ENCODE results near the gene SPTSSB.
A peak's percentile ranks its signal among the peaks of the same experiment; 100 is the strongest.

GRCh38 chr3:161372321-161373260, 1.3 kb upstream of the SPTSSB start:
- no peak for TF ChIP-seq EZH2phosphoT487 (IDR thresholded peaks at IDR 0.05; ENCODE audit: insufficient read depth, low read depth)
- TF ChIP-seq EZH2 (IDR thresholded peaks at IDR 0.05; ENCODE audit: insufficient read depth, poor library complexity, severe bottlenecking), result peak; percentile 35

Data from GM23248 (cell line).